Right lobe of liver (tissue), 6 donors: ENCODE results near the gene IRGC. TPM values are rescaled to one million over a fixed set of nuclear protein-coding genes. Genes with fewer than 3 reads are reported as not detected.

Source experiments
- ATAC-seq, 4 donors: fragments of 200-7000 bp; cut with Tn5 transposase; one replicate each; pipeline ENCODE4 v1.9.1; 2020; ENCODE audit warnings: mild to moderate bottlenecking in 4 of 4, moderate library complexity in 4 of 4
- DNase-seq, 3 donors: peaks; one replicate each; pipeline ENCODE4 v3.0.0-alpha.2; 2020
- H3K27ac ChIP-seq, 3 donors: fragments of 200-600 bp; one replicate each; pipeline ENCODE4 v1.8.0; 2022
- H3K27me3 ChIP-seq, 2 donors: fragments of 200-600 bp; one replicate each; pipeline ENCODE4 v1.8.0; 2022
- H3K36me3 ChIP-seq, 4 donors: fragments of 200-600 bp; sonication (generic) in 1 of 4; one replicate each; pipeline versions ENCODE4 v1.5.1 to v1.8.0; 2017 to 2022; ENCODE audit warnings: control low read depth in 1 of 4
- H3K4me1 ChIP-seq, 4 donors: fragments of 200-600 bp; sonication (generic) in 1 of 4; one replicate each; pipeline versions ENCODE4 v1.5.1 to v1.8.0; 2017 to 2022; ENCODE audit warnings: control low read depth in 1 of 4
- H3K4me3 ChIP-seq, 3 donors: fragments of 200-600 bp; one replicate each; pipeline ENCODE4 v1.8.0; 2022
- H3K9me3 ChIP-seq, 4 donors: fragments of 200-600 bp; sonication (generic) in 1 of 4; one replicate each; pipeline versions ENCODE4 v1.5.1 to v1.8.0; 2017 to 2022; ENCODE audit warnings: control low read depth in 1 of 4
- POLR2A ChIP-seq: fragments of 450-650 bp; IDR thresholded peaks from one replicate; pipeline ENCODE4 v1.6.1; 2017; ENCODE audit warnings: antibody characterized with exemption, mild to moderate bottlenecking
- WGBS: methylation state at CpG from one replicate; pipeline ENCODE4 v1.1.6; 2018; ENCODE audit warnings: low coverage, low lambda C conversion rate; ENCODE audit not compliant: insufficient coverage; ENCODE audit errors: missing lambda C conversion rate; 5-methylcytosine and 5-hydroxymethylcytosine counted together
- intact Hi-C, 2 donors: fragments of 100-400 bp; cut with DNase I; formaldehyde crosslinking; loops; one replicate each; pipeline versions ENCODE4 v1.11.2 to v1.14.1; 2022
- total RNA-seq, 6 experiments: library from RNA; depleted of rRNA in 2 of 6; stranded (reverse); fragments of >200 nt in 2 of 6; fragmentation: NEBNext Ultra II Directional in 3 of 6; extraction: Animal tissue kit (Norgen Biotek cat#: 25700) in 3 of 6; gene quantifications; one replicate each; pipeline versions ENCODE4 v1.1.0 to v1.2.4, GENCODE V29; 2016 to 2023
- TF ChIP-seq, protein P1 (sequence below), 4 donors: fragments of 200-600 bp in 3 of 4; fragments of 450-650 bp in 1 of 4; IDR thresholded peaks; one replicate each; pipeline versions ENCODE4 v1.5.1 to v1.8.0; 2016 to 2022; ENCODE audit warnings: antibody characterized with exemption in 4 of 4, mild to moderate bottlenecking in 2 of 4
- donor health status: DM: no; HTN: yes; CAD: no.
- donor health status: DM: no; HTN: no; CAD: no.
- donor health status: DM: no; HTN: no; CAD: no.
- donor health status: DM: no; HTN: yes; CAD: no.
- donor health status: DM: no; HTN: yes; CAD: no.

The IRGC gene
- total RNA-seq, 6 experiments from 2014 or later, result not detected

- Histone ChIP-seq H3K9me3 (no peaks in the 10 kb centered on the region), H3K4me1 (no peaks in the 10 kb centered on the region), H3K4me3 (no peak overlapping the region), H3K27ac (no peak overlapping the region), H3K27me3 (no peaks in the 10 kb centered on the region), H3K36me3 (peaks cover 0 to 48% (median 15%) of the 10 kb centered on the region in 4 donors)
- TF ChIP-seq, protein P1, sequence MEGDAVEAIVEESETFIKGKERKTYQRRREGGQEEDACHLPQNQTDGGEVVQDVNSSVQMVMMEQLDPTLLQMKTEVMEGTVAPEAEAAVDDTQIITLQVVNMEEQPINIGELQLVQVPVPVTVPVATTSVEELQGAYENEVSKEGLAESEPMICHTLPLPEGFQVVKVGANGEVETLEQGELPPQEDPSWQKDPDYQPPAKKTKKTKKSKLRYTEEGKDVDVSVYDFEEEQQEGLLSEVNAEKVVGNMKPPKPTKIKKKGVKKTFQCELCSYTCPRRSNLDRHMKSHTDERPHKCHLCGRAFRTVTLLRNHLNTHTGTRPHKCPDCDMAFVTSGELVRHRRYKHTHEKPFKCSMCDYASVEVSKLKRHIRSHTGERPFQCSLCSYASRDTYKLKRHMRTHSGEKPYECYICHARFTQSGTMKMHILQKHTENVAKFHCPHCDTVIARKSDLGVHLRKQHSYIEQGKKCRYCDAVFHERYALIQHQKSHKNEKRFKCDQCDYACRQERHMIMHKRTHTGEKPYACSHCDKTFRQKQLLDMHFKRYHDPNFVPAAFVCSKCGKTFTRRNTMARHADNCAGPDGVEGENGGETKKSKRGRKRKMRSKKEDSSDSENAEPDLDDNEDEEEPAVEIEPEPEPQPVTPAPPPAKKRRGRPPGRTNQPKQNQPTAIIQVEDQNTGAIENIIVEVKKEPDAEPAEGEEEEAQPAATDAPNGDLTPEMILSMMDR (IDR thresholded peaks at IDR 0.05), result no peak
- TF ChIP-seq POLR2A, result no peak
- no peak for DNase-seq
- no peak for ATAC-seq
- WGBS, result 94% methylated on average over 3 of the region's 3 CpGs
- intact Hi-C loops, result no loop called here
Observed at GRCh38 chr19:43743059-43743458, 27.2 kb downstream of the IRGC start.

DNA sequence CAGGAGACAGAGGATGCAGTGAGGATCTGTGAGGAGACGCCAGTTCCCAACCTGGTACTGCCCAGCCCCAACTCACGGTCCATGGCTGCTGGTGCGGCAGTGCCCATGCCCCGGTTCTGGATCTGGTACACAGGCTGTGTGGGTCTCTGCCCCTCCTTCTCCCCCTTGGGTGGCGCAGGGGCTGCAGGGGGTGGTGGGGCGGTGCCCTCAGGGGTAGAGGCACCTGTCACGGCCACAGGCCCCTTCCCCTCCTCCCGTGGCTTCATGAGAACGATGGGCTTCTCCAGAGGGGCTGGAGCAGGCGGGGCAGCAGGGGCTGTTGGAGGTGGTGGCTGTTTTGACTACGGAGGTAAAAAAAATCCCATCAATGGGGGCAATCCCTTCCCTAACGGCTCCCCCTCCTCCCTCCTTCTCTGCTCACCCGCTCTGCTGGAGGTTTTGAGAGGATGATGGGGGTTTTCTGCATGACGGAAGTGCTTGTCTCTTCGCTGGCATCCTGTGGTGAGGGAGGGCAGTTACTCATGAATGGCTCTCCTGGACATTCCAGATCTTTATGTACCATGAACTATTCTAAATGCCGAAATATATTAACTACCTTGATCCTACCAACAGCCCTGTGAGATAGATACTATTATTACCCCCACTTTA is 31.8 kb downstream of the IRGC start:
- ATAC-seq, result no peak
- Histone ChIP-seq H3K9me3 (no peaks in the 10 kb centered on the region), H3K36me3 (peaks cover 0 to 46% (median 5%) of the 10 kb centered on the region in 4 donors), H3K4me3 (no peak overlapping the region), H3K27me3 (no peaks in the 10 kb centered on the region), H3K27ac (no peak overlapping the region), H3K4me1 (no peaks in the 10 kb centered on the region)
- whole genome bisulfite sequencing, result 66% methylated on average over 5 of the region's 16 CpGs
- intact Hi-C loops, result loop anchor here in 1 of 2 donors (5.0 kb wide), 1 partner anchor 35 kb away; the partner anchor contains the start of gene KCNN4
- DNase-seq, result no peak
- TF ChIP-seq, protein P1 (IDR thresholded peaks at IDR 0.05), result no peak
- TF ChIP-seq POLR2A, result no peak

DNA sequence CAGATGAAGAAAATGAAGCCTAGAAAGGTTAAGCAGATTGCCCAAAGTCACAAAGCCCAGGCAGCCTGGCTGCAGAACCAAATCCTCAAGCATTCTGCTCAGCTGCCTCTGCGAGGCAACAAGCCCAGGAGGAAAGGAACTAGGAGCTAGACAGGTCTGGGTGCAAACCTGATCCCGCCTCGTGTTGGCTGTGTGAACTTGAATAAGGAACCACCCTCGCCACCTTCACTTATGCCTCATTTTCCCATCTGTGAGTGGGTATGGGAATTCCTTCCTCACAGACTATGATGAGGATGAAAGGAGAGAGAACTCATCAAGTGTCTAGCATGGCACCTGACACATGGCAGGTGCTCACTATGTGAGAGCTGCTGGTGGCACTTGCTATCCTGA is 32.3 kb downstream of the IRGC start:
- peaks cover 0 to 3% (median 0%) of the 10 kb centered on the region in 4 donors for H3K4me1 ChIP-seq
- H3K36me3 ChIP-seq, result peaks cover 0 to 41% (median 5%) of the 10 kb centered on the region in 4 donors
- 63% methylated on average over 3 of the region's 4 CpGs for WGBS
- no peak overlapping the region for H3K27ac ChIP-seq
- no peaks in the 10 kb centered on the region for H3K9me3 ChIP-seq
- ATAC-seq (no peak), DNase-seq (no peak)
- TF ChIP-seq POLR2A, result no peak
- TF ChIP-seq, protein P1 (IDR thresholded peaks at IDR 0.05), result no peak
- H3K4me3 ChIP-seq, result no peak overlapping the region
- intact Hi-C loops, result loop anchor here in 1 of 2 donors (5.0 kb wide), 1 partner anchor 34 kb away; the partner anchor contains the start of gene KCNN4
- H3K27me3 ChIP-seq, result no peaks in the 10 kb centered on the region

GRCh38 chr19:43748685-43749084 is 32.8 kb downstream of the IRGC start:
- intact Hi-C loops, result loop anchor here in 1 of 2 donors (5.0 kb wide), 1 partner anchor 34 kb away; the partner anchor contains the start of gene KCNN4
- TF ChIP-seq, protein P1 (IDR thresholded peaks at IDR 0.05), result no peak
- TF ChIP-seq POLR2A, result no peak
- no peak overlapping the region for H3K4me3 ChIP-seq
- no peaks in the 10 kb centered on the region for H3K27me3 ChIP-seq
- no peaks in the 10 kb centered on the region for H3K9me3 ChIP-seq
- 69% methylated on average over 4 of the region's 4 CpGs for WGBS
- H3K36me3 ChIP-seq, result peaks cover 0 to 37% (median 5%) of the 10 kb centered on the region in 4 donors
- no peak for ATAC-seq
- no peak for DNase-seq
- H3K27ac ChIP-seq, result no peak overlapping the region
- peaks cover 0 to 4% (median 0%) of the 10 kb centered on the region in 4 donors for H3K4me1 ChIP-seq
